ENCODE results near the gene ZG16B.

ZG16B gene

GRCh38 chr16:2809149-2809760, 20.8 kb upstream of the ZG16B start:
- TF ChIP-seq ZNF677 (tag by site-specific recombination; IDR thresholded peaks at IDR 0.05): peak; percentile 80
- TF ChIP-seq TRIM28 (IDR thresholded peaks at IDR 0.05; ENCODE audit: borderline replicate concordance, low read length): peak; percentile 91; the same call in 1 of the 2 replicates
- TF ChIP-seq, protein P1, sequence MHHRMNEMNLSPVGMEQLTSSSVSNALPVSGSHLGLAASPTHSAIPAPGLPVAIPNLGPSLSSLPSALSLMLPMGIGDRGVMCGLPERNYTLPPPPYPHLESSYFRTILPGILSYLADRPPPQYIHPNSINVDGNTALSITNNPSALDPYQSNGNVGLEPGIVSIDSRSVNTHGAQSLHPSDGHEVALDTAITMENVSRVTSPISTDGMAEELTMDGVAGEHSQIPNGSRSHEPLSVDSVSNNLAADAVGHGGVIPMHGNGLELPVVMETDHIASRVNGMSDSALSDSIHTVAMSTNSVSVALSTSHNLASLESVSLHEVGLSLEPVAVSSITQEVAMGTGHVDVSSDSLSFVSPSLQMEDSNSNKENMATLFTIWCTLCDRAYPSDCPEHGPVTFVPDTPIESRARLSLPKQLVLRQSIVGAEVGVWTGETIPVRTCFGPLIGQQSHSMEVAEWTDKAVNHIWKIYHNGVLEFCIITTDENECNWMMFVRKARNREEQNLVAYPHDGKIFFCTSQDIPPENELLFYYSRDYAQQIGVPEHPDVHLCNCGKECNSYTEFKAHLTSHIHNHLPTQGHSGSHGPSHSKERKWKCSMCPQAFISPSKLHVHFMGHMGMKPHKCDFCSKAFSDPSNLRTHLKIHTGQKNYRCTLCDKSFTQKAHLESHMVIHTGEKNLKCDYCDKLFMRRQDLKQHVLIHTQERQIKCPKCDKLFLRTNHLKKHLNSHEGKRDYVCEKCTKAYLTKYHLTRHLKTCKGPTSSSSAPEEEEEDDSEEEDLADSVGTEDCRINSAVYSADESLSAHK (tag by site-specific recombination; IDR thresholded peaks at IDR 0.05): no peak
- TF ChIP-seq ZNF791 (tag by site-specific recombination; IDR thresholded peaks at IDR 0.05): peak; percentile 97
- peak; percentile 96 for TF ChIP-seq SETDB1 (IDR thresholded peaks at IDR 0.05; ENCODE audit: insufficient read length, low read length)
- Histone ChIP-seq H3K9me3 (ENCODE audit: control insufficient read depth, insufficient read depth, low read depth, low read length) (no peaks in the 10 kb centered on the region), H3K36me3 (ENCODE audit: control insufficient read depth in 2 of 2, insufficient read depth in 1 of 2, low read length in 2 of 2) (no peaks in the 10 kb centered on the region), H3K4me3 (ENCODE audit: low read depth, low read length) (no peak overlapping the region), H3K4me1 (ENCODE audit: control insufficient read depth, insufficient read depth, low read length) (no peaks in the 10 kb centered on the region), H3K27ac (ENCODE audit: extremely low read depth, low read depth, low read length) (no peak overlapping the region)
- ChIA-PET POLR2A (no interaction called here), CTCF (interaction anchor here (0.7 kb wide), 2 partner anchors 14 to 15 kb away, joined by 3 to 4 read pairs; no protein-coding TSS in a partner anchor)

- no peaks in the 10 kb centered on the region for H3K4me1 ChIP-seq (ENCODE audit: control insufficient read depth, insufficient read depth, low read length)
- H3K4me3 ChIP-seq (ENCODE audit: low read depth, low read length): no peak overlapping the region
- ChIA-PET CTCF (interaction anchor here (0.8 kb wide), 1 partner anchor 57 kb away, joined by 3 read pairs; no protein-coding TSS in a partner anchor), POLR2A (no interaction called here)
- H3K36me3 ChIP-seq (ENCODE audit: control insufficient read depth in 2 of 2, insufficient read depth in 1 of 2, low read length in 2 of 2): no peaks in the 10 kb centered on the region
- no peak for TF ChIP-seq MZF1 (tag by site-specific recombination; IDR thresholded peaks at IDR 0.05; ENCODE audit: borderline replicate concordance)
- no peak for TF ChIP-seq ZNF354C (tag by site-specific recombination; IDR thresholded peaks at IDR 0.05; ENCODE audit: borderline replicate concordance, low read depth)
- no peak for TF ChIP-seq ZNF707 (tag by site-specific recombination; IDR thresholded peaks at IDR 0.05)
- TF ChIP-seq ZBTB7A (tag by site-specific recombination; IDR thresholded peaks at IDR 0.05; ENCODE audit: low read depth): no peak
- no peak for TF ChIP-seq ZBTB17 (tag by site-specific recombination; IDR thresholded peaks at IDR 0.05)
- TF ChIP-seq BCL6B (tag by site-specific recombination; IDR thresholded peaks at IDR 0.05): no peak
- no peak for TF ChIP-seq ZFP37 (tag by site-specific recombination; IDR thresholded peaks at IDR 0.05)
- no peaks in the 10 kb centered on the region for H3K9me3 ChIP-seq (ENCODE audit: control insufficient read depth, insufficient read depth, low read depth, low read length)
- no peak overlapping the region for H3K27ac ChIP-seq (ENCODE audit: extremely low read depth, low read depth, low read length)
Measured at GRCh38 chr16:2810651-2811050, 19.5 kb upstream of the ZG16B start.

- Histone ChIP-seq H3K4me1 (ENCODE audit: control insufficient read depth, insufficient read depth, low read length) (no peaks in the 10 kb centered on the region), H3K9me3 (ENCODE audit: control insufficient read depth, insufficient read depth, low read depth, low read length) (no peaks in the 10 kb centered on the region), H3K27ac (ENCODE audit: extremely low read depth, low read depth, low read length) (no peak overlapping the region), H3K4me3 (ENCODE audit: low read depth, low read length) (no peak overlapping the region), H3K36me3 (ENCODE audit: control insufficient read depth in 2 of 2, insufficient read depth in 1 of 2, low read length in 2 of 2) (no peaks in the 10 kb centered on the region)
- ChIA-PET POLR2A (no interaction called here), CTCF (interaction anchor here (1.0 kb wide), 1 partner anchor 108 kb away, joined by 3 read pairs; no protein-coding TSS in a partner anchor)
- TF ChIP-seq KLF1 (tag by site-specific recombination; IDR thresholded peaks at IDR 0.05) (peak; percentile 11; the same call in 1 of the 2 replicates), ZNF555 (tag by site-specific recombination; conservative IDR thresholded peaks at IDR 0.05) (no peak), ZNF571 (tag by site-specific recombination; IDR thresholded peaks at IDR 0.05) (no peak), GLIS2 (tag by site-specific recombination; IDR thresholded peaks at IDR 0.05) (no peak), ZBTB8A (tag by site-specific recombination; IDR thresholded peaks at IDR 0.05) (no peak), GLIS1 (tag by site-specific recombination; IDR thresholded peaks at IDR 0.05) (peak; percentile 85), ZNF311 (tag by site-specific recombination; IDR thresholded peaks at IDR 0.05; ENCODE audit: borderline replicate concordance) (no peak), ZNF354C (tag by site-specific recombination; IDR thresholded peaks at IDR 0.05; ENCODE audit: borderline replicate concordance, low read depth) (no peak), KLF8 (tag by site-specific recombination; IDR thresholded peaks at IDR 0.05) (no peak), OSR2 (tag by site-specific recombination; IDR thresholded peaks at IDR 0.05) (no peak), ZNF658 (tag by site-specific recombination; IDR thresholded peaks at IDR 0.05) (no peak), ZNF530 (tag by site-specific recombination; IDR thresholded peaks at IDR 0.05; ENCODE audit: low read depth) (no peak)
- TF ChIP-seq, protein P2, sequence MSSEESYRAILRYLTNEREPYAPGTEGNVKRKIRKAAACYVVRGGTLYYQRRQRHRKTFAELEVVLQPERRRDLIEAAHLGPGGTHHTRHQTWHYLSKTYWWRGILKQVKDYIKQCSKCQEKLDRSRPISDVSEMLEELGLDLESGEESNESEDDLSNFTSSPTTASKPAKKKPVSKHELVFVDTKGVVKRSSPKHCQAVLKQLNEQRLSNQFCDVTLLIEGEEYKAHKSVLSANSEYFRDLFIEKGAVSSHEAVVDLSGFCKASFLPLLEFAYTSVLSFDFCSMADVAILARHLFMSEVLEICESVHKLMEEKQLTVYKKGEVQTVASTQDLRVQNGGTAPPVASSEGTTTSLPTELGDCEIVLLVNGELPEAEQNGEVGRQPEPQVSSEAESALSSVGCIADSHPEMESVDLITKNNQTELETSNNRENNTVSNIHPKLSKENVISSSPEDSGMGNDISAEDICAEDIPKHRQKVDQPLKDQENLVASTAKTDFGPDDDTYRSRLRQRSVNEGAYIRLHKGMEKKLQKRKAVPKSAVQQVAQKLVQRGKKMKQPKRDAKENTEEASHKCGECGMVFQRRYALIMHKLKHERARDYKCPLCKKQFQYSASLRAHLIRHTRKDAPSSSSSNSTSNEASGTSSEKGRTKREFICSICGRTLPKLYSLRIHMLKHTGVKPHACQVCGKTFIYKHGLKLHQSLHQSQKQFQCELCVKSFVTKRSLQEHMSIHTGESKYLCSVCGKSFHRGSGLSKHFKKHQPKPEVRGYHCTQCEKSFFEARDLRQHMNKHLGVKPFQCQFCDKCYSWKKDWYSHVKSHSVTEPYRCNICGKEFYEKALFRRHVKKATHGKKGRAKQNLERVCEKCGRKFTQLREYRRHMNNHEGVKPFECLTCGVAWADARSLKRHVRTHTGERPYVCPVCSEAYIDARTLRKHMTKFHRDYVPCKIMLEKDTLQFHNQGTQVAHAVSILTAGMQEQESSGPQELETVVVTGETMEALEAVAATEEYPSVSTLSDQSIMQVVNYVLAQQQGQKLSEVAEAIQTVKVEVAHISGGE (tag by site-specific recombination; conservative IDR thresholded peaks at IDR 0.05; ENCODE audit: low read depth): no peak
Measured at GRCh38 chr16:2811703-2812471, 18.2 kb upstream of the ZG16B start.
